Activated CD4-positive, CD25-positive, alpha-beta regulatory T cell (primary cell): Measurements from ENCODE around the gene LAMB2.
A peak's percentile ranks its signal among the peaks of the same experiment; 100 is the strongest.

Experiments used
- DNase-seq, 4 experiments: peaks; one replicate each; lab custom pipeline; 2025; lab: John Stamatoyannopoulos, UW

LAMB2 gene

GRCh38 chr3:49132437-49133225 is at the start of gene LAMB2:
Gene LAMB2 (minus strand): TSS chr3:49133050. CDS start chr3:49132867, 183 bp downstream.
- DNase-seq = no peak

DNA sequence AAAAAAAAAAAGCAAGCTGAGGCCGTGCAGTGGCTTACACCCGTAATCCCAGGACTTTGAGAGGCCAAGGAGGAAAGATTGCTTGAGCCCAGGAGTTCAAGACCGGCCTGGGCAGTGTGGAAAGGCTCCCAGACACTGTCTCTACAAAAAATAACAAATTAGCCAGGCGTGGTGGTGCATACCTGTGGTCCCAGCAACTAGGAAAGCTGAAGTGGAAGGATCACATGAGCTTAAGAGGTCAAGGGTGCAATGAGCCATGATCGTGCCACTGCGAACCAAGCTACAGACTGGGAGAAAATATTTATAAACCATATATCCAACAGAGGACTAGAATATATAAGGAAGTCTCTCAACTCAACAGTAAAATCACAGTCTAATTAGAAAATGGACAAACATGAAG is 48.5 kb upstream of the LAMB2 start:
- no peak for DNase-seq

GRCh38 chr3:49180116-49180515 is 47.3 kb upstream of the LAMB2 start:
- DNase-seq = no peak

DNA sequence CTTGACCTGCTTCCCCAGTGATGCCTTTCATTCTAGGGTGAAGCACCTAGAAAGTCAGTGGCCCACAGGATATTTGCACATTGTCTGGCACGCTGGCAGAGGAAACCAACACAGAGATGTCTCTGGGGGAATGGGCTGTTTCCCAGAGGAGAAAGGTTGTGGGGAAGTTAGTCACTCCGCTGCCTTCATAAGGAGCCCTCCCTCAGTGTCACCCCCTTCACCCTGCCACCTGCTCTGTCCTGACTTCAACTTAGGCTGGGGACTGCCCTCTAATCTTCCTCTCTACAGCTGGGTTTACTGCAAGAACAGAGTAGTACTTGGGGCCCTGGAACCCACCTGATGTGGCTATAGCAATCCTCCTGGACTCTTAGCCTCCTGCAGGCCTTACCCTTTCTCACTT is 44.2 kb upstream of the LAMB2 start:
- DNase-seq = no peak

- no peak for DNase-seq
These were observed 42.7 kb upstream of the LAMB2 start for GRCh38 chr3:49175530-49175929.

GRCh38 chr3:49174397-49174985 is 41.6 kb upstream of the LAMB2 start:
- no peak for DNase-seq

DNA sequence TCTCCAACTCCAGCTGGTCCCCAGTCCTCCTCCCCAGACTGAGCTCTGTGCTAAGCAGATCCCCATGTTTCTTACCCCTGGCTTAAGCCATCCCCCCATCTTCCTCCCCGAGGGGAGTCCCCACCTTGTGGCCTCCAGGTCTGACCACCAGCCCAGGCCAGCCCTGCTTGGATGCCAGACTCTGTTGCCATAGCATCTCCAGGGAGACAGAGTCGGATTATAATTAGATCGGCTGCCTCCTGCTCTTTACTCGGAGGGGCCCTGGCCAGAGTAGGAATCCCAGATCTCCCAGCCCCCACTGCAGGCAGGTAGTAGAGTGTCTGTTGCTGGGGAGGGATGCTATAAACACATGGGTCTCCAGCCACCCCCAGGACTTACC is 40.9 kb upstream of the LAMB2 start:
- DNase-seq = no peak

- no peak for DNase-seq
These were observed 40.4 kb upstream of the LAMB2 start for GRCh38 chr3:49173116-49173791.

GRCh38 chr3:49172551-49173041 is 39.7 kb upstream of the LAMB2 start:
- DNase-seq = no peak

- no peak for DNase-seq
These were observed 39.1 kb upstream of the LAMB2 start for GRCh38 chr3:49171775-49172500.

DNA sequence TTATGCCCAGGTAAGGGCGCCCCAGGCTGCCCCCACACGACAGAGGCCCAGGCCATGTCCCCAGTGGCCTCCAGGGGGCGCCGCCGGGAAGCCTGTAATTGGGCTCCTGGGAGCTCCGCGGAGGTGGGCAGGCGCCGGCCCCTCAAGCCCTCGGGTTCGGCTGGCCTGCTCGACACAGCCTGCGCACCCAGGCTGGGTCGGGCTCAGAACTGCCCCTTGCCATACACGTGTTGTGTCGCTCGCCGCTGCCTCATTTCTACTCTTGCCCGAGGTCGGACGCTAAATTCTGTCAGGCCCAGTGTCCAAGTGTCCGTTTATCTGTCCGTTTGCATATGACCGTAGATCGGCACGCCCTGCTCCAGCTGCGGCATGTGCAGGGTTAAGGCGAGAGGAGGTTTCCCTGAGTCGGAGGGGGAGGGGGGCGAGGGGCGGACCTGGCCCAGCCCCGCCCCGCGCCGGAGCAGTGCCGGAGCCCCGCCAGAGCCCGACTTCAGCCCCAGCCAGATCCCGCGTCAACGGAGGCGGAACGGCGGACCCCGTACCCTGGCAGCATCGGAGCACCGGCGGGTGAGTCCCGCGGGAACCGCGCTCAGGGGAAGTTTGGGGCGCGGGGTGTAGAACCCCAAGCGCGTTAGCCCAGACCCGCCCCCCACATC is 38.4 kb upstream of the LAMB2 start, which contains the start of gene KLHDC8B:
Gene KLHDC8B, plus strand, starts transcription at position 480 of the 656 bp plus-strand sequence. CDS start 1,172 bp downstream, outside the sequence.
- DNase-seq = peak; percentile 65 to 80 (median 70)

- DNase-seq = no peak
These were observed 37.9 kb upstream of the LAMB2 start for GRCh38 chr3:49170744-49171118.

DNA sequence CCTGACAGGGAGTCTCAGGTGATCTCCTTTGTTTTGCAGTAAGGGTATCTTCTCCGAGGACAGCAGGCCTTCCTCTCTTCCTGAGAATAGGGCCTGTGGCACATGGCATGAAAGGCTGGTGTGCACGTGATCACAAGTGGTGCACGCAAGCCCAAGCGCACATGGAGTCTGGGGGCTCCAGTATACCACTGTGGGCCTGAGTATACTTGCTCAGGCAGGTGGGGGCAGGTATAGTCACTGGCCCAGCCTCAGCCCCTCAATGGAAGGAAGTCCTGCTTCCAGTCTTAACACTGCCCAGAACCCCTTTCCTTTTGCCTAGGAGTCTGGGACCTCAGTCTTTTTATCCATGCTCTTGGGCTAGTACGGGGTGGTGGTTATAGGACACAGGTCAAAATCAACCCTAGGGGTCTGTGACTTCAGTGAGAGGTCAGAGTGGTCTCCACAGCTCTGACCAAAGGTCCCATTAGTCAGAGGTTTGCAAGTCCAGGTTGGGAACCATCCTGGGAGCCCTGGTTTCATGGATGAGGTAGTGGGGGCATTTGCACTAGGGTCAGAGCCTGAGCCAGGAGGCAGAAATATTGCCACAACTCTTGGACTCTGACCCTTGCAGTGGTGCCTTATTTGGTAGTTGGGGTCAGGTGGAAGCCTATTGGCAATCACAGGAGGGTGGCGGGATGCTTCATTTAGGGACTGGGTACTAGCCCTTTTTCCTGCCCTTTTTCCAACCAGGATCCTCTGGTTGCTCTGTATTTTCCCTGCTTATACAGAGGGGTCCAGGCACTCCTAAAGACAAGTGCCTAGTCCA is 34.1 kb upstream of the LAMB2 start:
- no peak for DNase-seq

GRCh38 chr3:49165771-49166751 is 33.2 kb upstream of the LAMB2 start, which contains the start of gene CCDC71:
Gene CCDC71 (minus strand): TSS chr3:49166331. CDS start chr3:49164208, 2,123 bp downstream.
- DNase-seq = peak; percentile 54 to 61 (median 58)

GRCh38 chr3:49164983-49165720 is 32.3 kb upstream of the LAMB2 start:
- DNase-seq = no peak

- no peak for DNase-seq
These were observed 30.8 kb upstream of the LAMB2 start for GRCh38 chr3:49163609-49164008.

DNA sequence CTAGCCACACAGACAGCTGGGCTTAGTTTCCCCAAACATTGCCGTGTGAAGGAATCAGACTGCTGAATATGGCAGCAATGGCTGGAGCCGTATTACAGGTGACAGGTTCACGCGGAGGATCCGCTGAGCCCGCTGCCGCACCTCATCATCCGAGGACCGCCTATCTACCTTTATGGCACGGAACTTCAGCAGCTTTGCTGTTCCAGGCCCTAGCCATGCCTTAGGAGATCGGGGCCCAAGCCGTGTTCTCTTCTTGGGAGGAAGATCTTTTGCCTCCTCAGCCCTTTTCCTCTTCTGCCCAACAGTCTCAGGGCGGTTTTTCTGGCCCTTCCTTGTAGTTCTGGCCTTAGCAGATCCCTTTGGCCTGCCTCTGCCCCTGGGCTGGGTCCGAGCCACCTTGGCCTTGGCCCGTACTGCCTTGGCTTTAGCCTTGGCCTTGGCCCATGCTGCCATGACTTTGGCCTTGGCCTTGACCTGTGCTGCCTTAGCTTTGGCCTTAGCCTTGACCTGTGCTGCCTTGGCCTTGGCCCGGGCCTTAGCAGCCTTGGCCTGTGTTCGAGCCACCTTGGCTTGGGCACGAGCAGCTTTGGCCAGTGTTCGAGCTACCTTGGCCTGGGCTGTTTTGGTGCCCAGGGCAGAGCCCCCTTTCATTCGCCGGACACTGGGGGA is 30.0 kb upstream of the LAMB2 start:
- DNase-seq = no peak
